ENCODE results near the gene DBT. TPM values are rescaled to one million over a fixed set of nuclear protein-coding genes. Genes with fewer than 3 reads are reported as not detected.

Gene DBT
- polyA plus RNA-seq, 1 donor (not counting 4 experiments of a cell fraction or from before 2014, with no cell fraction given), result 16.3 TPM

DNA sequence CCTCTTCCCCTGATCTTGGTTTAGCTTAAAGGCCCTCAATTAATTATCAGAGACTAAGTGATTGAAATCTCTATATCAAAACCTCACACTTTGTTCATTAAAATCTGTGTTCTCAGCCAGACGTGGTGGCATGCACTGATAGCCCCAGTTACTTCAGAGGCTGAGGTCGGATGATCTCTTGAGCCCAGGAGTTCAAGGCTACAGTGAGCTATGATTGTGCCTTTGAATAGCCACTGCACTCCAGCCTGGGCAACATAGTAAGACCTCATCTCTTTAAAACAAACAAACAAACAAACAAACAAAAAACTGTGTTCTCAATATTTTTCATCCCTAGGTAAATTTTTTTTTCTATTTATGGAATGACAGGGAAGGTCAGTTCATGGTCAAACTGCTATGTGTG, 98.0 kb downstream of the DBT start:
- Histone ChIP-seq H3K4me2 (ENCODE audit: control insufficient read depth, extremely low read depth, insufficient read depth, low read depth, low read length) (no peak overlapping the region), H3K9me3 (ENCODE audit: control insufficient read depth, low read depth, low read length) (no peaks in the 10 kb centered on the region), H3K4me3 (ENCODE audit: control insufficient read depth in 2 of 3, extremely low read depth in 1 of 3, insufficient read depth in 2 of 3, low read depth in 1 of 3, low read length in 3 of 3) (no peak overlapping the region), H3K27ac (ENCODE audit: control insufficient read depth, insufficient read depth, low read length) (no peak overlapping the region), H4K20me1 (ENCODE audit: control insufficient read depth, extremely low read depth, insufficient read depth, low read length) (no peaks in the 10 kb centered on the region), H2AFZ (ENCODE audit: control insufficient read depth, low read length) (no peak overlapping the region), H3K79me2 (ENCODE audit: control insufficient read depth, insufficient read depth, low read length) (no peaks in the 10 kb centered on the region), H3K4me1 (ENCODE audit: control insufficient read depth, extremely low read depth, insufficient read depth, low read length) (no peaks in the 10 kb centered on the region), H3K36me3 (ENCODE audit: control insufficient read depth in 2 of 2, extremely low read depth in 1 of 2, insufficient read depth in 2 of 2, low read length in 2 of 2) (peaks cover 0 to 2% of the 10 kb centered on the region in 2 experiments), H3K27me3 (ENCODE audit: control insufficient read depth, extremely low read depth, insufficient read depth, low read length) (no peaks in the 10 kb centered on the region), H3K9me1 (ENCODE audit: control insufficient read depth, extremely low read depth, insufficient read depth, low read length) (no peaks in the 10 kb centered on the region), H3K9ac (ENCODE audit: control insufficient read depth, extremely low read depth, insufficient read depth, low read length) (no peak overlapping the region)
- dilution Hi-C loops (cut with MboI; ENCODE audit: extremely low pct_ligation_motif_present, low sequenced_read_pairs), result no loop called here
- no peak for FAIRE-seq
- DNase-seq (ENCODE audit: low read depth, low spot score), result no peak
- no peak for TF ChIP-seq EZH2 (IDR thresholded peaks at IDR 0.05; ENCODE audit: low read length)
- no peak for TF ChIP-seq CTCF (optimal IDR thresholded peaks at IDR 0.05 in 1 of 3, IDR thresholded peaks at IDR 0.05 in 1 of 3, conservative IDR thresholded peaks at IDR 0.05 in 1 of 3; ENCODE audit: extremely low read depth in 1 of 3, insufficient read depth in 2 of 3, low read length in 3 of 3)

DNA sequence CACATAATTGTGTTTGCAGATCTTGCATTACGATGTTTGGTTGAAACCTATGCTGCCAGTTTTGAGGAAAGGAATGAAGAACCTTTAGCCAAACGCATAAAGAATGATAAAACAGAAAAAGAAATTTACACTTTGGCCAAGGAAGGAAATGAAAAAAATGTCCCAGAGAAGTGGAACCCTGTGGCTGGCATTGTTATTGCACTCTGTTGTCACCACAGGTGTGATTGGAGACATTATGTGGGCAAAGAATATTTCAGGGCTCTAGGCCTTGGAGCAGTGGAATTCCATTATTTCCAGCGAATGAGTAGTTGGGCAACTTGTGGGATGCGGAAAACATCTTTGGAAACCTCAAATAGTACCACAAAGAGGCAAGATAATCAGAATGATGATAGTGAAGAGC, 101.8 kb downstream of the DBT start:
- no peaks in the 10 kb centered on the region for H3K4me1 ChIP-seq (ENCODE audit: control insufficient read depth, extremely low read depth, insufficient read depth, low read length)
- TF ChIP-seq CTCF (optimal IDR thresholded peaks at IDR 0.05 in 1 of 3, IDR thresholded peaks at IDR 0.05 in 1 of 3, conservative IDR thresholded peaks at IDR 0.05 in 1 of 3; ENCODE audit: extremely low read depth in 1 of 3, insufficient read depth in 2 of 3, low read length in 3 of 3) (no peak), EZH2 (IDR thresholded peaks at IDR 0.05; ENCODE audit: low read length) (no peak)
- no peak overlapping the region for H3K4me2 ChIP-seq (ENCODE audit: control insufficient read depth, extremely low read depth, insufficient read depth, low read depth, low read length)
- no peak overlapping the region for H3K4me3 ChIP-seq (ENCODE audit: control insufficient read depth in 2 of 3, extremely low read depth in 1 of 3, insufficient read depth in 2 of 3, low read depth in 1 of 3, low read length in 3 of 3)
- H3K9me3 ChIP-seq (ENCODE audit: control insufficient read depth, low read depth, low read length), result no peaks in the 10 kb centered on the region
- no peak overlapping the region for H3K27ac ChIP-seq (ENCODE audit: control insufficient read depth, insufficient read depth, low read length)
- H3K9ac ChIP-seq (ENCODE audit: control insufficient read depth, extremely low read depth, insufficient read depth, low read length), result no peak overlapping the region
- H3K27me3 ChIP-seq (ENCODE audit: control insufficient read depth, extremely low read depth, insufficient read depth, low read length), result no peaks in the 10 kb centered on the region
- H3K36me3 ChIP-seq (ENCODE audit: control insufficient read depth in 2 of 2, extremely low read depth in 1 of 2, insufficient read depth in 2 of 2, low read length in 2 of 2), result peaks cover 5 to 15% of the 10 kb centered on the region in 2 experiments
- no peak for DNase-seq (ENCODE audit: low read depth, low spot score)
- H2AFZ ChIP-seq (ENCODE audit: control insufficient read depth, low read length), result no peak overlapping the region
- dilution Hi-C loops (cut with MboI; ENCODE audit: extremely low pct_ligation_motif_present, low sequenced_read_pairs), result no loop called here
- H4K20me1 ChIP-seq (ENCODE audit: control insufficient read depth, extremely low read depth, insufficient read depth, low read length), result no peaks in the 10 kb centered on the region
- no peaks in the 10 kb centered on the region for H3K9me1 ChIP-seq (ENCODE audit: control insufficient read depth, extremely low read depth, insufficient read depth, low read length)
- FAIRE-seq, result no peak
- no peaks in the 10 kb centered on the region for H3K79me2 ChIP-seq (ENCODE audit: control insufficient read depth, insufficient read depth, low read length)

Data from keratinocyte (primary cell).